GM19193 (cell line): ENCODE results near the gene RHOB.

Source experiments
- POLR2A ChIP-seq: IDR thresholded peaks from 4 replicates; pipeline ENCODE4 v1.6.1; 2011; ENCODE audit not compliant: insufficient read depth, insufficient read length; ENCODE audit errors: extremely low read depth

The RHOB gene

DNA sequence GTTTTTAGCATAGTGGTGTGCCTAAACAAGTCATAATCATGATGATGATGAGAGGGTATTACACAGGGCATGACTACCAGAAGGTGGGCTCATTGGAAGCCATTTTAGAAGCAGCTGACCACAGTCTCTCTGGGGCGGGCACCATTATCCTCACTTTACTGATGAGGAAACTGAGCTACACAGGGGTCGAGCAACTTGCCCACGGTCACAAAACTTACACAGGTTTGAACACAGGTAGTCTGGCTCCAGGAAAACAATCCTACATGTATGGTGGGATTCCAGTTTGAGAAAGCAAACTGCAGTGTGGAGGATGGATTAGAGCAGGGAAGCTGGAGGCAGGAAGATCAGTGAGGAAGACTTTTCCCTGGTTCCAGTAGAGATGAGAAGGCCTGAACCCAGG, 6.2 kb downstream of the RHOB start:
- TF ChIP-seq POLR2A, result no peak

DNA sequence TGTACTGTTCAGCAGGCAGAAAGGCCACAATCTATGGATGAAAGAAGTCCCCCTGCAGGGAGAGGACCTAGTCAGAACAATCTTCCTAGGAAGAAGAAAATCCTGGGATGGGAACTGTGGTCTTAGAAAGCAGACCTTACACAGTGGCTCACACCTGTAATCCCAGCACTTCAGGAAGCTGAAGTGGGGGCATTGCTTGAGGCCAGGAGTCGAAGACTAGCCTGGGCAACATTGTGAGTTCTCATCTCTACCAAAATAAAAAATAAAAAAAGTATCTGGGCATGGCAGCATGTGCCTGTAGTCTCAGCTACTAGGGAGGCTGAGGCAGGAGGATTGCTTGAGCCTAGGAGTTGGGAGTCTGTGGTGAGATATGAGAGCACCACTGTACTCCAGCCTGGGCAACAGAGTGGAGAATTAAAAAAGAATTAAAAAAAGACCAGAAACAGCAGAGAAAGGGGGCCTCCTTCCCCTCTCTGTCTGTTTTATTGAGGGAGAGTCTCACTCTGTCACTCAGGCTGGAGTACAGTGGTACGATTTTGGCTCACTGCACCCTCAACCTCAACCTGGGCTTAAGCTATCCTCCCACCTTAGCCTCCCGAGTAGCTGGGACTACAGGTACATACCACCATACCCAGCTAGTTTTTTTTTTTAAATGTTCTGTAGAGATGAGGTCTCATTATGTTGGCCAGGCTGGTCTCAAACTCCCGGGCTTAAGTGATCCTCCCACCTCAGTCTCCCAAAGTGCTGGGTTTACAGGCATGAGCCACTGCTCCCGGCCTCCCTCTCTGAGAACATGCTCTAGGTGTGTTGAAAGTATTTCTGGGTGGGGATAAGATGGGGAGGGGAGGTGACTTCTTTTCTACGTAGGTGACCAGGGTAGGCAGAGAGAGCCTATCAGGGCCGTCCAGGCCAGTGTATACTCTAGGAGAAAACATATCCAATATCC, 7.4 kb downstream of the RHOB start:
- no peak for TF ChIP-seq POLR2A

DNA sequence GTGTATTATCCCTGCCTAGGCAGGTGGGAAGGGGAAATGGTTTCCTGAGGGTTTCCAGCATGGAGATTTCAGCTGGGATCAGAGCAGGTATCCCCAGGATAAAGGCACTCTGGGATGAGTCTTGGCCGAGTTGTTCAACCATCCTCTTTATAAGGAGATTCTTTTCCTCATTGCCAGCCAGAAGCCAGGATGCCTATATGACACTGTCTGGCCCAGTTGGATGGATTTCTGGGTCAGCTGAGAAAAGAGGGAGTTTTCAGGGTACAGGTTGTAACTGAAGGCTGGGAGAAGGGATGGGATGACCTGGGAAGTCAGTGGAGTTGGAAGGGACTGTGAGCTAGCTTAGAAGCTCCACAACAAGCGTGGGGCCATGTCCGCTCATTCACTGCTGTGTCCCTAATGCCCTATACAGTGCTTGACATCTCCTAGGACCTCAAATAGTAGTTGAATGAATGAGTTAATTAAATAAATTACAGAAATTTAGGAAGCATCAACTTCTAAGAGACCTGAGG, 8.3 kb downstream of the RHOB start:
- TF ChIP-seq POLR2A, result no peak

DNA sequence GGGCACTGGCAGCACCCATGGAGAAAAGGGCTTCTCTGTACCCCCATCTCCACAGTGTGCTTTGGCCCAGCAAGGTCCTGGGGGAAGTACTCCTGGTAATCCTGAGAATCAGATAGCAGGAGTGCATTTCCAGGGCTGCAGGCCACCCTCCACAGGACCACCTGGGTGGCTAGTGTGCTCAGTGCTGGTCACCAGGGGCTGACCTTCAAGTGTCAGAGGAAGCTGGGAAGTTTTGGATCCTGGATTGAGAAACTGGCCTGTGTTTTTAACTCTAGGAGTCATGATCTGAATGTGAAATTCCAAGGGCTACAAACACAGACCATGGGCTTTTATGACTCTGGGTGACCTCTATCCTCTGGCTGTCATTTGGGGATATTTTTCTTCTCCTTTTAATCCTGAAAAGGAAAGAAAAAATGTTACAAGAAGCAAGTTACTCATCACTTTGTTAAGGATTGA, 9.3 kb downstream of the RHOB start:
- no peak for TF ChIP-seq POLR2A

DNA sequence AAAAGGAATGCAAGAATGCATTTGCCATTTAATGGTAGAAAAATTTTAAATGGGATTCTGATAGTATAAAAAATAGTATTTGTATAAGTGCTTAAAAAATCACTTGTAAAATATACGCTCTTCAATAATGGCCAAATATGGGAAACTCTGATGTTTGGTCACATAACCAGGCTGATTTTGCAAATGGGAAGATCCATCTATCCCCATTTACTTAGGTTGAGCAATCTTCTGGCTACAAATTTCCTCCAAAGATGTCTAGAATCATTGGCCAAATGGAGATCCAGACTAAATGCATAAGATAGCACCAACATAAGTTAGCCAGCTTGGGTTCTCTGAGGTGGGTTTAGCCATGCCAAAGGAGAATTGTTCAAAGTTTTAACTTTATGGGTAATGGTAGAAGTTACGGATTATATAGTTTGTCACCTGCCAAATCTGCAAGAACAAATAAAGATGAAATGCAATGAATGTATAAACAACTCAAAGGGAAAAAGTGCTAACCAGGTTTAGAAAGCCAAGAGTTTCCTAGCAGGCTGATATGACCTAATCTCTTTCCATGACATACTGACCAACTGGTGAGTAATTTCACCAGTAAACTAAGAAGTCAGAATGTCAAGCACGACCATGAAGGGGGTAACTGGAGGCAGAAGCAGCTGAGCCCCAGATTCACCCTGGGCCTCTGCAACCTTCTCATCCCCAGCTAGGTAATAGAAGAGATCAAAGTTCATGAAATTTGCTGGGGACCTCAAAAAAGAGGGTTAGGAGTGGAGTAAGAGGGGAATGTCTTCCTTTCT, 10.0 kb downstream of the RHOB start:
- no peak for TF ChIP-seq POLR2A

DNA sequence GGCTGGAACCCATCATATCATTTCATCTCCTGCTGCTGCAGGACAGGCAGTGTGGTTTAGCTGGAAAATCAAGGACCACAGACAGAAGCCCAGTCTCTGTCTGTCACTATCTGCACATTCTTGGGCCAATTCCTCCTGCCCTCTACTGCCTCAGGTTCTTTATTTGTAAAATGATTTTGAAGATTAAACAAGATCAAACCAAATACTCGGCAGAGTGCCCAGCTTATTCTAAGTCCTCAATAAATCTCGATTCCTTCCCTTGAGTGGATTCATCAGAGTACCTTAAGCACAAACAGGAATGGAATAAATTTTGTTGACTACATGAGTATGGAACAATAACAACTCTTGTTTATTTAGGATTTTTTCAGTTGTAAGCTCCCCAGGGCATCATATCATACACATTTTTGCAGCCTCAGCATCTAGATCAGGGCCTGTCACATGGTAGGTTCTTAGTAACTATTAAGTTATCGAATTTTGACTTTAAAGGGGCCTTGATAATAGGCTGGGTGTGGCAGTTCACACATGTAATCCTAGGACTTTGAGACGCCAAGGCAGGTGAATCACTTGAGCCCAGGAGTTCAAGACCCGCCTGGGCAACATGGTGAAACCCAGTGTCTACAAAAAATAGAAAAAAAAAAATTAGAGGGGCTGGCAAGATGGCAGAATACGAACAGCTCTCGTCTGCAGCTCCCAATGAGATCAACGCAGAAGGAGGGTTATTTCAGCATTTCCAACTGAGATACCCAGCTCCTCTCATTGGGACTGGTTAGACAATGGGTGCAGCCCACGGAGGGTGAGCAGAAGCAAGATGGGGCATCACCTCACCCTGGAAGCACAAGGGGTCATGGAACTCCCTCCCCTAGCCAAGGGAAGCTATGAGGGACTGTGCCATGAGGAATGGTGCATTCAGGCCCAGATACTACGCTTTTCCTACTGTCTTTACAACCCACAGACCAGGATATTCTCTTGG, 11.1 kb downstream of the RHOB start:
- no peak for TF ChIP-seq POLR2A

DNA sequence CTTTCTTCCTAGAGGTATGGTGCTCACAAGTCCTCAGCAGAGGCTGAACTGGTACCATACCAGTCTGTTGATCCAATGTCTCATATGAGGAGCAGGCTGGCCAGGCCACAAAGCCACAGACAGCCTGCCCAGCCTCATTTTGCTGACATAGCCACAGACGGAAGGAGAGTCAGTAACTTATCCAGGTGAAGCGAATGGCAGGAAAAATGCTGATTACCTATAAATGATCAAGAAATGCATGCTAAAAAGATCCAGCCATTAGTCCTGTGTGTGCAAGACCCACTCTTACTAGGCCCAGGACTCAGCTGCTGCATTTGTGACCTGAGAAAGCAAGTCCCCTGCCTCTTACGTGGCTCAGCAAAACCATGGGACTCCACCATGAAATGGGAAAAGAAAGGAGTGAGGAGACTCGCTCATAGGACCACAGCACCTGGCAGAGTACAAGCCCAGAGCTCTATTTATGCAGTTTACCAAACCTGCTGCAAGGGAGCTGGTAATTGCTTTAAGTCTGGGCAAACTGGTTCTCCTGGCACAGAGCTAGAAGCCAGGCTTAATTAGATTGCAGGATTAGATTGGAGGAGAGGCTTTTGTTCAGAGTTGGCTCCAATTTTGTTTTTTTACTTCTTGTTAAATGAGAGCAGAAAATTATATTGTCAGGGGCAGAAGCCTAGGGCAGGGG, 19.0 kb downstream of the RHOB start:
- no peak for TF ChIP-seq POLR2A

DNA sequence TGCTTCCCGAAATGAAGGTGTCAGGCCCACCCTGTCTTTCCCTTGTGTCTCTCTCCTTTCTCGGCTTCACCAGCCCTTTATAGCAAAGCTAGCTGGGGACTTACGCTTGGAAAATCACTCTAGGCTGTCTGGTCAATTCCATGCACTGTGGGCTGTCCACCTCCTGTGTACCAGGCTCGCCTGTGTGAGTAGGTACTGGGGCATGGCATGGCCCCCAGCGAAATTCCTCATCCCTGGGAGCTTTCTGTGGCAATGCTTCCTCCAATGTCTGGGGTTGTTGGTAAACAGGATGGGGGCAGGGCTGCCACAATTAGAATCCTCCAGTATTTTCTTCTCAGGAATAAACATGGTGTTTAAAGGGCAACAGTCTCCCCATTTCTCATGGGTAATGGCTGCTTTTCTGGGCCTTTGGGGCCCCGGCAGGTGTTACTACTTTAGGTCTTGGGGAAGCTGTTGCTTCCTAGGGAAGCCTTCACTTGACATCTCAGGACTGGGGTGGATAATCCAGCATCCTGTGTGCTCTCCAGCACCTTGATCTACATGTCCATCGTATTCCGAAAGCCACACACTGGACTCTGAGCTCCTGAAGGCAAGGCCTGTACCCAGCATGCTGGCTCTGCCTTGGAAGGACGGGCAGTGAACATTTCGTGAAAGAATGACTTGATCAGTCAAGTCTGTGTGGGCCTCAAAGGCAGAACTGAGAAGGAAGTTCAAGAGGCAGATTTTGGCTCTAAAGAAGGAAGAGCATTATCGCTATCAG, 21.1 kb downstream of the RHOB start:
- no peak for TF ChIP-seq POLR2A

DNA sequence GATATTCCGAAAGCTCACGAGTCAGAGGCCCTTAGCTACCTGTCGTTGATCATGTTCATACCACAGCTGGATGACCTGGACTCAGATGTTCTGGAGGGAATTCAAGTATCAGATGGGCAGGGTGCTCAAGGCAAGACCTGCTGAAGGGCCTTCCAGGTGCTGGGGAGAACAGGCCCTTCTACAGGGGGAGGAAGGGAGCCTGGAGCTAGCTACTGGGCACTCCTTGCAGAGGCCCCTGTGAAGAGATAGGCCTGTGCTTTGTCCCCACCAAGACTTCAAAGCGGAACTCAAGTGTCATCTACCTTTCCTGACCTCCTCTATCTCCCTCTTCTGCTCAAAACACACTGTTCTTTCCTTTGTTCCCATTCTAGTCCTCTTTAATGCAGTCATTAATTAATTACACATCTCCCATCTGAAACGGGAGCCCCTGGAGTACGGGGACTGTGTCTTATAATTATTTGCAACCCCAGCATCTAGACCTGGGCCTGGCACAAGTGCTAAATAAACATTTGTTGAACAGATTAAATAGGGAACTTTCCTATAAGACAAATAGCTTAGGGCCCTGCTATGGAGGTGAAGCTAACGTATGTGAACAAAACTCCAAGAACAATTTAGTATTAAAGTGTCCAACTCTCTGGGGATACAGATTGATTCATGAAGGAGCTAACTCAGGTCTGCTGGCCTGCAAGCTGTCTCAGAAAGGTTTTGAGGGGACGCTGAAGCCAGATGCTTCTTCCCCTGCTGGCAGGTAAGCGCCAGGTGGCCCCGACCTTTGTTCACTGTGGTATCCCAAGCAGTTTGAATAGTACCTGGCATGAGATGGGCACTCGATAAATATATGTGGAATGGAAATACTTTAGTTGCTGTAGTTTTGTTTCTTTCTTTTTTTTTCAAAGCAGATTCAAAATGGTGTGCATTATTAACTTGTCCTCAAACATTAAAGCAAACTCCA, 22.0 kb downstream of the RHOB start:
- TF ChIP-seq POLR2A, result no peak

DNA sequence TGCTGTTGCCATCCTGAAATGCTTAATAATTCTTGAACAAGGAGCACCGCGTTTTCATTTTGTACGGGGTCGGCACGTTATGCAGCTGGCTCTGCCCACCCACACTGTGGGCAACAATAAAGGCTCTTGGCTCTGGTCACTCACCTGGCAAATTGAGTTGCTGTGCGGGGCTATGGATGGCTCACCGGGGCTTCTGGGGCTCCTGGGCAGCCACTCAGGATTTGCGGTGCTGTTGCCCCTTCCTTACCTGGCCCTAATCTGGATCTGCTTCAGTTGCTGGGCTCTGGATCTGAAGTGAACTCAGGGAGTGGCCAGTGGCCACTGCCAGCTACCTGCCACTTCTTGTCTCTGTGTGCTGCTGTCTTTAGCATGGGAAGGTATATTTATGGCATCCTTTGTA, 22.7 kb downstream of the RHOB start:
- TF ChIP-seq POLR2A, result no peak

DNA sequence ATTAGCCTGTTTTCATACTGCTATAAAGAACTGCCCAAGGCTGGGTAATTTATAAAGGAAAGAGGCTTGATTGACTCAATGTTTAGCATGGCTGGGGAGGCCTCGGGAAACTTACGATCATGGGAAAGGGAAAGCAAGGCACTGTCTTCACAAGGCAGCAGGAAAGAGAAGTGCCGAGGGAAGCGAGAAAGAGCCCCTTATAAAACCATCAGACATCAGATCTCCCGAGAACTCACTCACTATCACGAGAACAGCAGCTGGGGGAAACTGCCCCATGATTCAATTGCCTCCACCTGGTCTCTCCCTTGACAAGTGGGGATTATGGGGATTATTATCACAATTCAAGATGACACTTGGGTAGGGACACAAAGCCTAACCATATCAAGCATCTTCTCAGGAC, 23.3 kb downstream of the RHOB start:
- no peak for TF ChIP-seq POLR2A

DNA sequence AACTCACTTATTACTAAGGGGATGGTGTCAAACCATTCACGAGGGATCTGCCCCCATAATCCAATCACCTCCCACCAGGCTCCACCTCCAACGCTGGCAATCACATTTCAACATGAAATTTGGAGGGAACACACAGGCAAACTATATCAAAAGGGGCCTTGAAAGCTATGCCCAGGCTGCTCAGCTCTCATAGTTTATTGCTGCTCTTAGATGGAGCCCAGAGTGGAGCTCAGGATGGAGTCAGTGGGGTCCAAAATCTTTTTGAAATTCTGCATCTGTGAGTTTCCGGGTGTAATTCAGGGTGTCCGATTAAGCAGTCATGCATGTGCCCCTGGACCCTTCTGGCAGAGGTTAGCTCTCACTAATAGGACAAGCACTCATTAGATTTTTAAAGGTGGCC, 24.3 kb downstream of the RHOB start:
- no peak for TF ChIP-seq POLR2A
